Activated CD8-positive, alpha-beta memory T cell treated with anti-CD3 and anti-CD28 coated beads for 48 hours (primary cell): ENCODE results near the gene IGF2R.
A peak's percentile ranks its signal among the peaks of the same experiment; 100 is the strongest.

Source experiments
- DNase-seq, 3 experiments: peaks; one replicate each; pipeline ENCODE4 v3.0.0-alpha.2; 2020; ENCODE audit warnings: low read depth in 2 of 3, low spot score in 2 of 3

Gene IGF2R

DNA sequence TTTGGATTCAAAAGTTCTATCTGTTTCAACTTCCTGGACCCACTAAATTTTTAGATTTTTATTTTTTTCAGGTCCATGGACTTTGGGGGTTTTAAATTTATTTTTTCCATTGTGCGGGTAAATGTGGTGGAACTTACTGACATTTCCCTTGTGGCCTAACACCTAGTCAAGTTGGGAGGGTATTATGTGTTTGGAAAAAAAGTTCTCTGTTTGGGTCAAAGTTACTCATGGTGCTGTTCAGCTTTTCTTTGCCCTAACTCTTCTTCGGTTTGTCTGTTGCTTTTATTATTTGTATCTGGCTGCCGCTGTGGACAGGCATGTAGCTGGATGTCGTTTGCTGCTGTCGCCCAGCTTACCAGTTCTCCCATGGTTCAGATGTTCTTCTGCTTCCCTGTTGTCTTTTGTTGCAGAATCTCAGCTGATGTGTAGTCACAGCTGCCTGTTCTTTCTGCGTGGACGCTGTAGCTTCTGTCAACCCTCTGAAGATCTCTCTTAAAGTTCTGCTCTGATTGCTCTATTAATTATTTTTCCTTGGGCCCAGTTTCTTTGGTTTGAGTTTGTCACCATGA, 7.9 kb downstream of the IGF2R start:
- DNase-seq, result no peak

GRCh38 chr6:159977255-159977903, 8.5 kb downstream of the IGF2R start:
- no peak for DNase-seq

DNA sequence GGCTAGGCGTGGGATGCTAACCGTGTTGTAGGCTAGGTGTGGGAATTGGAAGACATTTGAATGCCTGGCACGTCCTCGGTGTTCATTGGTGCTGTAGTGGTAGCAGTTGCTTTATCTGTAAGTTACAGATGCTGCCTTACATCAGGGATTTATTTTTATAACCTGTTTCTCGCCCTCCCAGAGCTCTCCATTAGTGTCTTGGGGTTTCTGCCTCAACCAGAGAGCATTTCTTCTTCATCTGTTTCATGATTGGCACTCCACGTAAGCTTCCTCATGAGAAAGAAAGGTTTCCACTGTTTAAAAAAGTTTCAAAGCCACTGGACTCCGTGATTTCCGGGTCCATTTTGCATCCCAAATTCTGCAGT, 9.0 kb downstream of the IGF2R start:
- no peak for DNase-seq

- no peak for DNase-seq
These were observed 9.6 kb downstream of the IGF2R start for GRCh38 chr6:159978291-159979135.

DNA sequence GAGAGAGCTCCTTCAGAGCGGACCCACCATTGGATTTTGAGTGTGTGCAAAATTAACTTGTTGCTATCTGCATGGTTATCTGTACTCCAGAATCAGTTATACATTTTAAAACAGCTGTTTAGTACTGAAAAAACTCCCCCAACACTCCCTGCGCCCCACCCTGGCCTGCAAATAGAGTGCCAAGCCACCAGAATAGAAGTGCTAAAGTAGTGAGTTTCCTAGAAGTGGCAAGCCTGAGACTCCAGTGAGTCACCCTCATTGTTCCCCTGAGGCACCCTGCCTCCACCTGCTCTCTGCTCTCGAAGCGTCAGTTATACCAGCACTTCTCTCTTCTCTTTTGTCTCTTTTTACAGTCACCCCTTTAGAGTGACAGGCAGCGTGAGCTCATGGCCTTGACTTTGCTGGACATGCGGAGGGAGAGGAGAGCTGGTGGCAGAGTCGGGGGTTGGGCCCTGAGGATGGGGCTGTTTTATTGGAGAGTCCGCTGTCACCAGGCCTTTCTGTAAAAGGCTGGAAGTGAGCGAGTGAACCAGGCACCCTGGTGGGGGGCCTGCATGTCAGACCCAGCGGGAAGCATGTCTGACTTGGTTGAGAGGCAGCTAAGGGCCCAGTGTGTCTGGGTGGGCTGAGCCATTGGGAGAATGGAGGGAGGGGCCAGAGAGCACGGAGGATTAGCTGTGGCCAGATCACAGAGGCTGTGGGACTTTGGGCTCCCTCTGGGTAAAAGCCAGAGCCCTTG, 10.4 kb downstream of the IGF2R start:
- peak in 2 of 3 experiments; percentile 47 to 55 for DNase-seq

DNA sequence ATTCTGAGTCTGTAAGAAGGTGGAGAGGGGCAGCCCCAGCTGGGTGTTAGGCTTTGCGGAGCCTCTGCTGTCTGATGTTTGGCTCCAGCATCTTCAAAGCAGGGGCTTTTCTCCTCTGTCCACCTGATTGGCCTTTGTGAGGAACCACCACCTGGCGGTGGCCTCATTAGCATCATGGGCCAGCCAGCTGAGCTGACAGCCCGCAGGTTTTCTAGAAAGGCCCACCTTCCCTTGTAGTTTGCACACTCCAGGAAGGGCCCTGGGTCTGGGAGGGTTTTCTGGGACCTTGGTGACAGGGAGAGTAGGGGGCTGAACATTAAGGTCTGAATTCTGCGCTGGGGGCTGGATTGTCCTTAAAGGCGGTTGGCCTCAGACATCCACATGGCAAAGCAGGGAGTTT, 11.6 kb downstream of the IGF2R start:
- DNase-seq, result no peak

DNA sequence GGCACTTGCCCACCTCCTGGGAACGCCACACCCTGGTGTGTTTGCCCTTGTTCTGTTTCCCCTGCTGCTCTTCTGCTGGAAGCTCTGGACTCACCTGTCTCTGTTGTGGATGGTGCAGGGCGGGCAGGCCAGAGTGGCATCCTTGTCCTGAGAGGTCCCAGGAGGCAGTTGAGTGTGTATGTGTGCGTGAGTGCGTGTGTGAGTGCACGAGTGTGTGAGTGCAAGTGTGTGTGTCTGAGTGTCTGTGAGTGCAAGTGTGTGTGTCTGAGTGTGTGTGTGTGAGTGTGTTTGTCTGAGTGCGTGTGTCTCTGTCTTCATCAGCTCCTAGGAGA, 12.2 kb downstream of the IGF2R start:
- DNase-seq, result no peak

GRCh38 chr6:159981403-159982245, 12.7 kb downstream of the IGF2R start:
- DNase-seq, result no peak

DNA sequence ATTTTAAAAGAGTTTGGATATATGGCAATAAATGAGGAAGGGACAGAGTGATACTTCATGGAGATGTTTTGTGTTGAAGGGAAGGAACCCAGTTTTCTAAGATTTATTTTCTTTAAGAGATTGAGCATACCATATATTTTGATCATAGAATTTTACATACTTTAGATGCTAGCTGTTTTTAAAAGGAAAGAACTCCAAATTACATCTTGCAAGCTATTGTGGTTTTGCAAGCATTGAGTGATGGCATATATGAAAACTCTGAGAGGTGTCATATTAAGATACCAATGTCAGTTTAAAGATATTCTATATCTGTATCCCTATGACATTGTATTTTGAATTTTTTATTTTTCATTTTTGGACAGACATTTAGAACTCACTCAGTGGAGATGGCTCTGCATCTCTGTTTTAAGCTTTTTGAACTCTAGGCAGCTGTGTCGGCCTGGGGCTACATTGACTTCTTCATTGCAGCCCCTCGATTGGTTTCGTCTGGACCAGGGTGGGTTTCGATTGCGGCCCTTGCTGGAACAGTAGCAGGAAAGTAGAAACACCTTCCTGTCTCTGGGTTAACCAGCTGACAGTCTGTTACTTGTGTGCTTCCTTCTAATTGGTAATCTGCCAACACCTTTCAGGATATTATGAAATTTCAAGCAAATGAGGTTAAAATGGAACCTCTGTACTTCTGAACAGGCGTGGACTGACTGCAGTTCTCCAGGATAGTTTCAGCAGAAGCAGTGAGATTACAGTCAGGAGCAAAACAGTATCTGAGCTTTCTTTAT, 14.0 kb downstream of the IGF2R start:
- no peak for DNase-seq

DNA sequence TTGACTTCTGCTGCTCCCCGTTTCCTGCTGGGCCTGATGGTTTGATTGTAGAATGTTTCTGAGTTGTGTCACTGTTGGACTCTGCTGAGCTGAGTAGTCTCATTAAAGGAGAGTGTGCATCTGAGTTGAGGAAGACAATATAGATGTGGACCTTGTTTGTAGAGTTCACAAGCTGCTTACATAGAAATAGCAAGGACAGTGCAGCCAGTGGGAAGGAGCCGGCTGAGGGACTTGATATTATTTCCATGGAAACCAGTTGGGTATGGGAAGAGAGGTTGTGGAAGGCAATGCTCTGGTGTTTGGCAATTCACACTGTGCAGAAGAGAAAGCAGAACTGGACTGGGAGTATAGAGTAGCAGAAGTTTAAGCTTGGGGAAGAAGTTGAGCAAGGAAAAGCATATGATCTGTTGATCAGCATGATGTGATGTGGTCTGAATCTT, 14.8 kb downstream of the IGF2R start:
- DNase-seq, result no peak

- no peak for DNase-seq
These were observed 15.4 kb downstream of the IGF2R start for GRCh38 chr6:159984268-159984786.

GRCh38 chr6:159985296-159985945, 16.5 kb downstream of the IGF2R start:
- no peak for DNase-seq

- DNase-seq, result no peak
These were observed 20.1 kb downstream of the IGF2R start for GRCh38 chr6:159988983-159989454.

DNA sequence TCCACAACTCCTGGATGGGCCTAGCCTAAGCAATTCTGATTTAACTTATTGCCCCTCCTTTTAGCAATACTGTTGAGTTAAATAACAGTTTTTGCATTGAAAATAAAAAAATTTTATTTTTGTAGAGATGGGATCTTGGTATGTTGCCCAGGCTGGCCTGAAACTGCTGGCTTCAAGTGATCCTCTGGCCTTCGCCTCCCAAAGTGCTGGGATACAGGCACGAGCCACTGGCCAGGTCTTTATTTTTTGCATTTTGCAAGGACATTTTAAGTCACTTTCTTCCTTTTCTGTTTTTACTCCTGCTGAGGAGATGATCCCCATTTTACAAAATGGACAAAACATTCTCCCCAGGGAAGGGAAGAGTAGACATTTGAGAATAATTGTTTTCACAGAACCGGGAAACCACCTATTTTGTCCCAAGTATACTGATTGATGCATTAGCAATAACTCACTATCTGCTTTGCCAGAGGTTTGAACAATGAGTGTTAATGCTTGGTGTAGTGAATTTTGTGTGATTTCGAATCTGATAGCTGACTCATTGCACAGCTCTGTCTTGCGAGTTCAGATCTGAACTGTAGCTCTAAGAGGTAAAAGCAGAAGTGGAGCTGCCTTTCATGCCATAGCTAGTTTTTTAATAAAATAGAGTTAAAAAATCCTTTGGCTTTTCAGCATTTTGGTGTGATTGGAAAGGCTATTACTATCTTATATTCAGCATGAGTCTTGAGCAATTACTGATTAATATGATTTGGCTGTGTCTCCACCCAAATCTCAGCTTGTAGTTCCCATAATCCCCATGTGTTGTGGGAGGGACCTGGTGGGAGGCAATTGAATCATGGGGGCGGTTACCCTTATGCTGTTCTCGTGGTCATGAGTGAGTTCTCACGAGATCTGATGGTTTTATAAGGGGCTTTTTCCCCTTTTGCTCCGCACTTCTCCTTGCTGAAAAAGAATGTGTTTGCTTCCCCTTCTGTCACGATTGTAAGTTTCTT, 20.9 kb downstream of the IGF2R start:
- DNase-seq, result no peak

GRCh38 chr6:159992366-159992765, 23.5 kb downstream of the IGF2R start:
- DNase-seq, result no peak

DNA sequence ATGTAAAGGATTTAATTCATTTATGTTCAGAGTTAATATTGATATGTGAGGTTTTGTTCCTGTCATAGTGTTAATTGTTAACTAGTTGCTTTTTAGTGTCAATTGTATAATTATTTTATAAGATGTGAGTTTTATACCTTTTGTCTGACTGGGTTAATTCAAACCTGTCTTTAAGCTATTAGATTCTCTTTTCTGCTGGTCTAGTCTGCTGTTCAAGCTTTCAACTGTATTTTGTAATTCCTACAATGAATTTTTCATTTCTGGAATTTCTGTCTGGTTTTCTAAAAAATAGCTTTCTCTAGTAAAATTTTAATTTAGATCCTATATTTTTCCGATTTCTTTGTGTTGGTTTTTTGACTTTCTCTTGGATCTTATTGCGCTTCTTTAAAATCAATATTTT, 26.5 kb downstream of the IGF2R start:
- no peak for DNase-seq

- DNase-seq, result no peak
These were observed 27.3 kb downstream of the IGF2R start for GRCh38 chr6:159996087-159996622.
